NCI-H226 (cell line): ENCODE measurements around the gene YIPF5.

Experiments used
- DNase-seq: peaks from one replicate; pipeline ENCODE4 v3.0.0-alpha.2; 2015

YIPF5 gene

GRCh38 chr5:144122081-144122480 is 48.4 kb downstream of the YIPF5 start:
- DNase-seq, result peak; percentile 41

GRCh38 chr5:144121577-144121976 is 48.9 kb downstream of the YIPF5 start:
- DNase-seq, result no peak

- DNase-seq, result no peak
Measured at GRCh38 chr5:144120661-144121180, 49.7 kb downstream of the YIPF5 start.

GRCh38 chr5:144117412-144117811 is 53.0 kb downstream of the YIPF5 start:
- DNase-seq, result no peak

GRCh38 chr5:144114571-144114970 is 55.9 kb downstream of the YIPF5 start:
- DNase-seq, result no peak
